Gastrocnemius medialis (tissue), 4 donors: ENCODE results near the gene EP400. TPM values are rescaled to one million over a fixed set of nuclear protein-coding genes. Genes with fewer than 3 reads are reported as not detected.

Experiments used
- ATAC-seq, 2 donors: fragments of 150-250 bp; one replicate each; pipeline ENCODE4 v1.9.1; 2016
- DNase-seq, 2 donors: peaks; one replicate each; pipeline ENCODE4 v3.0.0-alpha.2; 2019
- H3K27ac ChIP-seq, 4 donors: fragments of 200-600 bp; sonication (generic); 1 replicate in 1 of 4; 2 replicates in 3 of 4; pipeline ENCODE4 v1.5.1; 2016 to 2018; ENCODE audit warnings: mild to moderate bottlenecking in 2 of 4, moderate library complexity in 1 of 4
- H3K27me3 ChIP-seq, 3 donors: fragments of 200-600 bp; sonication (generic) in 2 of 3; 1 replicate in 1 of 3; 2 replicates in 2 of 3; pipeline versions ENCODE4 v1.5.1 to v1.6.0; 2016 to 2019; ENCODE audit warnings: mild to moderate bottlenecking in 1 of 3, moderate library complexity in 1 of 3
- H3K36me3 ChIP-seq, 2 donors: fragments of 200-600 bp; sonication (generic) in 1 of 2; one replicate each; pipeline ENCODE4 v1.5.1; 2017 to 2018
- H3K4me1 ChIP-seq, 2 donors: fragments of 200-600 bp; sonication (generic) in 1 of 2; one replicate each; pipeline ENCODE4 v1.5.1; 2016 to 2017; ENCODE audit warnings: mild to moderate bottlenecking in 2 of 2
- H3K4me3 ChIP-seq, 4 donors: fragments of 200-600 bp; sonication (generic) in 3 of 4; 1 replicate in 1 of 4; 2 replicates in 3 of 4; pipeline ENCODE4 v1.5.1; 2016 to 2019; ENCODE audit warnings: mild to moderate bottlenecking in 2 of 4
- H3K9me3 ChIP-seq, 3 donors: fragments of 200-600 bp; sonication (generic) in 2 of 3; 1 replicate in 1 of 3; 2 replicates in 2 of 3; pipeline ENCODE4 v1.5.1; 2016 to 2019
- CTCF ChIP-seq, 5 experiments: fragments of 450-650 bp in 3 of 5; fragments of 200-600 bp in 2 of 5; sonication (generic) in 2 of 5; IDR thresholded peaks in 4 of 5; conservative IDR thresholded peaks in 1 of 5; 1 replicate in 4 of 5; 2 replicates in 1 of 5; pipeline ENCODE4 v1.5.1; 2016 to 2019; ENCODE audit warnings: antibody characterized with exemption in 5 of 5, mild to moderate bottlenecking in 3 of 5, moderate library complexity in 3 of 5
- POLR2A ChIP-seq, 2 donors: fragments of 450-650 bp; IDR thresholded peaks; one replicate each; pipeline ENCODE4 v1.6.1; 2017; ENCODE audit warnings: antibody characterized with exemption in 2 of 2, mild to moderate bottlenecking in 2 of 2, moderate library complexity in 2 of 2
- in situ Hi-C, 4 donors: fragments of 200-750 bp; cut with MboI; loops; one replicate each; pipeline versions ENCODE4 v1.15.0 to v1.8.0; 2017; ENCODE audit warnings: low sequenced_read_pairs in 4 of 4
- intact Hi-C: fragments of 100-400 bp; cut with DNase I; formaldehyde crosslinking; loops from one replicate; pipeline ENCODE4 v1.15.1; 2023; ENCODE audit warnings: low total_unique reads
- total RNA-seq, 4 donors: library from RNA; depleted of rRNA; stranded (reverse); fragments of >200 nt; gene quantifications; one replicate each; pipeline versions ENCODE4 v1.1.0 to v1.2.3, GENCODE V29; 2016

Gene EP400
- total RNA-seq, 4 donors from 2014 or later, result 11.9 to 17.4 (median 15.0) TPM

GRCh38 chr12:132108211-132108832 is 158.6 kb downstream of the EP400 start:
- Histone ChIP-seq H3K36me3 (peaks cover 0 to 27% of the 10 kb centered on the region in 2 donors), H3K4me3 (no peak overlapping the region), H3K4me1 (peaks cover 7 to 11% of the 10 kb centered on the region in 2 donors), H3K9me3 (no peaks in the 10 kb centered on the region), H3K27me3 (no peaks in the 10 kb centered on the region), H3K27ac (no peak overlapping the region)
- no peak for TF ChIP-seq POLR2A (IDR thresholded peaks at IDR 0.05)
- TF ChIP-seq CTCF (IDR thresholded peaks at IDR 0.05 in 4 of 5, conservative IDR thresholded peaks at IDR 0.05 in 1 of 5), result no peak
- intact Hi-C loops (no loop called here), in situ Hi-C loops (no loop called here)
- ATAC-seq (no peak), DNase-seq (no peak)

- Histone ChIP-seq H3K4me1 (peaks cover 7 to 11% of the 10 kb centered on the region in 2 donors), H3K36me3 (peaks cover 0 to 38% of the 10 kb centered on the region in 2 donors), H3K4me3 (no peak overlapping the region), H3K9me3 (no peaks in the 10 kb centered on the region), H3K27ac (no peak overlapping the region), H3K27me3 (no peaks in the 10 kb centered on the region)
- in situ Hi-C loops (no loop called here), intact Hi-C loops (no loop called here)
- ATAC-seq (no peak), DNase-seq (no peak)
- TF ChIP-seq CTCF (IDR thresholded peaks at IDR 0.05 in 4 of 5, conservative IDR thresholded peaks at IDR 0.05 in 1 of 5) (no peak), POLR2A (IDR thresholded peaks at IDR 0.05) (no peak)
Observed at GRCh38 chr12:132109741-132110140, 160.0 kb downstream of the EP400 start.

GRCh38 chr12:132110677-132111076 is 160.9 kb downstream of the EP400 start:
- Histone ChIP-seq H3K9me3 (no peaks in the 10 kb centered on the region), H3K4me1 (peaks cover under 1 to 4% of the 10 kb centered on the region in 2 donors), H3K36me3 (peaks cover 0 to 48% of the 10 kb centered on the region in 2 donors), H3K4me3 (no peak overlapping the region), H3K27me3 (no peaks in the 10 kb centered on the region), H3K27ac (no peak overlapping the region)
- no peak for ATAC-seq
- intact Hi-C loops, result no loop called here
- in situ Hi-C loops, result no loop called here
- DNase-seq, result no peak
- TF ChIP-seq POLR2A (IDR thresholded peaks at IDR 0.05) (no peak), CTCF (IDR thresholded peaks at IDR 0.05 in 4 of 5, conservative IDR thresholded peaks at IDR 0.05 in 1 of 5) (no peak)

GRCh38 chr12:132111654-132112304 is 162.0 kb downstream of the EP400 start:
- no peaks in the 10 kb centered on the region for H3K9me3 ChIP-seq
- no peaks in the 10 kb centered on the region for H3K27me3 ChIP-seq
- in situ Hi-C loops (no loop called here), intact Hi-C loops (no loop called here)
- no peak for DNase-seq
- TF ChIP-seq CTCF (IDR thresholded peaks at IDR 0.05 in 4 of 5, conservative IDR thresholded peaks at IDR 0.05 in 1 of 5), result no peak
- TF ChIP-seq POLR2A (IDR thresholded peaks at IDR 0.05), result no peak
- ATAC-seq, result no peak
- peaks cover 0 to 59% of the 10 kb centered on the region in 2 donors for H3K36me3 ChIP-seq
- no peak overlapping the region for H3K27ac ChIP-seq
- no peaks in the 10 kb centered on the region for H3K4me1 ChIP-seq
- no peak overlapping the region for H3K4me3 ChIP-seq
